Measurements from ENCODE around the gene ELOA. TPM values are rescaled to one million over a fixed set of nuclear protein-coding genes. Genes with fewer than 3 reads are reported as not detected.
"Not testable (repeated sequence)": the region's sequence is repeated elsewhere in the genome, so short reads cannot be mapped to it uniquely, and the experiment has no call there.

Gene ELOA
- total RNA-seq, 1 donor from 2014 or later: 40.6 TPM

- Mint-ChIP-seq H3K36me3 (ENCODE audit: unreplicated experiment) (no peaks in the 10 kb centered on the region), H3K4me1 (ENCODE audit: low read depth, unreplicated experiment) (peaks cover 2% of the 10 kb centered on the region), H3K27ac (ENCODE audit: unreplicated experiment) (no peak overlapping the region), H3K27me3 (ENCODE audit: unreplicated experiment) (peaks cover 4% of the 10 kb centered on the region), H3K4me3 (ENCODE audit: unreplicated experiment) (no peak overlapping the region), H3K9me3 (ENCODE audit: unreplicated experiment) (peaks cover 2% of the 10 kb centered on the region)
- no peak for TF ChIP-seq CTCF (IDR thresholded peaks at IDR 0.05; ENCODE audit: partially characterized antibody, unreplicated experiment)
- no peak for DNase-seq
These were observed 10.7 kb upstream of the ELOA start for GRCh38 chr1:23732363-23733224.

GRCh38 chr1:23733281-23733680, 10.0 kb upstream of the ELOA start:
- H3K36me3 Mint-ChIP-seq (ENCODE audit: unreplicated experiment); H3K4me1 Mint-ChIP-seq (ENCODE audit: low read depth, unreplicated experiment); H3K4me3 Mint-ChIP-seq (ENCODE audit: unreplicated experiment): not testable (repeated sequence)

DNA sequence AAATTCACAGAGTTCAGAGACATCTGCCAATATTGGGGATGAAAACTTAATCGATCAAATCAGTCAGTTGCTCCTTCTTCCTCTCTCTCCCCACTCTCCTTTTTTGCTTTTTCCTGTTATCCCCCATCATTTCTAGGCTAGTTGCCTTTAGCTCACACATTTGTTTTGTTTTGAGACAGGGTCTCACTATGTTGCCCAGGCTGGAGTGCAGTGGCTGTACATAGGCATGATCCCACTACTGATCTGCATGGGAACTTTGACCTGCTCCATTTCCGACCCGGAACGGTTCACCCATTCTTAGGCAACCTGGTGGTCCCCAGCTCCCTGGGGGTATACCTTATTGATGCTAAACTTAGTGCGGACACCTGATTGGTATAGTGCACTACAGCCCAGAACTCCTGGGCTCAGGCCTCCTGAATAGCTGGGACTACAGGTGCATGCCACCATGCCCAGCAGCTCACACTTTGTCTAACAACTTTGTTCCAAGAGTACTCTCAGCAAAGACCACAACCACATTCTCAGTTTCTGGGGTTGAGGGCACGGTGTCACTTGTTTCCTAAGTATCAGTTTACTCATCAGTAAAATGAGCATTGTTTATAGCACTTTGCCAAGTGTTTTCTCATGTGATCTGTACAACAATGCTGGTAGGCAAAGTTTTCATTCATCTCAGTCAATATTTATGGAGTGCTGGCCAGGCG, 6.7 kb upstream of the ELOA start:
- H3K27ac Mint-ChIP-seq (ENCODE audit: unreplicated experiment): no peak overlapping the region
- H3K4me3 Mint-ChIP-seq (ENCODE audit: unreplicated experiment): no peak overlapping the region
- no peaks in the 10 kb centered on the region for H3K36me3 Mint-ChIP-seq (ENCODE audit: unreplicated experiment)
- DNase-seq: no peak
- peaks cover 2% of the 10 kb centered on the region for H3K9me3 Mint-ChIP-seq (ENCODE audit: unreplicated experiment)
- no peaks in the 10 kb centered on the region for H3K4me1 Mint-ChIP-seq (ENCODE audit: low read depth, unreplicated experiment)
- TF ChIP-seq CTCF (IDR thresholded peaks at IDR 0.05; ENCODE audit: partially characterized antibody, unreplicated experiment): no peak
- no peaks in the 10 kb centered on the region for H3K27me3 Mint-ChIP-seq (ENCODE audit: unreplicated experiment)

More at GRCh38 chr1:23733281-23733680, 10.0 kb upstream of the ELOA start:
- H3K27ac Mint-ChIP-seq (ENCODE audit: unreplicated experiment); H3K27me3 Mint-ChIP-seq (ENCODE audit: unreplicated experiment); DNase-seq; H3K9me3 Mint-ChIP-seq (ENCODE audit: unreplicated experiment): not testable (repeated sequence)

DNA sequence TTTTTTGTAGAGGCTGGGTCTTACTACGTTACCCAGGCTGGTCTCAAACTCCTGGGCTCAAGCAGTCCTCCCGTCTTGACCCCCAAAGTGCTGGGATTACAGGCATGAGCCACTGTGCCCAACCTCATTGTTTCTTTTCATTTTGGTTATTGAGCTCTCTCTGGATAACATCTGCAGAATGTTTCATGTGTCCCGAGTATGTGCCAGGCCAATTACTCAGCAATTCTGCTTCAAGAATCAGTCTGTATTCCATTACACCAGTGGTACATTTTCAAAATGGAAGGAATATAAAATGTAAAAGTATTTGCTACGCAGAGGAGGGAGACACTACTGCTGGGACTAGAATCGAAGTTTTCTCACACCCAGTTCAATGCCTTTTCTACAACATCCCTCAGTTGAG, 1.7 kb upstream of the ELOA start:
- DNase-seq: no peak
- Mint-ChIP-seq H3K27ac (ENCODE audit: unreplicated experiment) (no peak overlapping the region), H3K36me3 (ENCODE audit: unreplicated experiment) (no peaks in the 10 kb centered on the region), H3K4me3 (ENCODE audit: unreplicated experiment) (peak overlapping the region; percentile 83), H3K4me1 (ENCODE audit: low read depth, unreplicated experiment) (peaks cover 9% of the 10 kb centered on the region), H3K27me3 (ENCODE audit: unreplicated experiment) (peaks cover 4% of the 10 kb centered on the region), H3K9me3 (ENCODE audit: unreplicated experiment) (peaks cover 10% of the 10 kb centered on the region)
- TF ChIP-seq CTCF (IDR thresholded peaks at IDR 0.05; ENCODE audit: partially characterized antibody, unreplicated experiment): no peak

GRCh38 chr1:23742670-23743286, 493 bp upstream of the ELOA start:
- Mint-ChIP-seq H3K9me3 (ENCODE audit: unreplicated experiment) (peaks cover 10% of the 10 kb centered on the region), H3K4me1 (ENCODE audit: low read depth, unreplicated experiment) (peaks cover 9% of the 10 kb centered on the region), H3K36me3 (ENCODE audit: unreplicated experiment) (no peaks in the 10 kb centered on the region), H3K27me3 (ENCODE audit: unreplicated experiment) (peaks cover 4% of the 10 kb centered on the region), H3K4me3 (ENCODE audit: unreplicated experiment) (peak overlapping the region; percentile 83), H3K27ac (ENCODE audit: unreplicated experiment) (peak overlapping the region; percentile 48)
- DNase-seq: no peak
- TF ChIP-seq CTCF (IDR thresholded peaks at IDR 0.05; ENCODE audit: partially characterized antibody, unreplicated experiment): no peak

Measured in glutamatergic neuron (in vitro differentiated cells).